ELR (cell line): ENCODE data around the gene TRMT44.
A peak's percentile ranks its signal among the peaks of the same experiment; 100 is the strongest.

Experiments used
- DNase-seq: peaks from one replicate; pipeline ENCODE4 v3.0.0-alpha.2; 2015; ENCODE audit warnings: low read depth

TRMT44 gene

GRCh38 chr4:8514391-8514790 lies 73.8 kb downstream of the TRMT44 start:
- DNase-seq: no peak

GRCh38 chr4:8515316-8516060 lies 74.9 kb downstream of the TRMT44 start:
- peak; percentile 94 for DNase-seq

GRCh38 chr4:8516061-8516573 lies 75.5 kb downstream of the TRMT44 start:
- no peak for DNase-seq

- DNase-seq: peak; percentile 49
Measured at GRCh38 chr4:8516996-8517550, 76.5 kb downstream of the TRMT44 start.

GRCh38 chr4:8517946-8518345 lies 77.4 kb downstream of the TRMT44 start:
- DNase-seq: no peak

GRCh38 chr4:8522160-8523120 lies 81.9 kb downstream of the TRMT44 start:
- DNase-seq: no peak

GRCh38 chr4:8523175-8523574 lies 82.6 kb downstream of the TRMT44 start:
- DNase-seq: no peak

- no peak for DNase-seq
Measured at GRCh38 chr4:8523766-8524165, 83.2 kb downstream of the TRMT44 start.

GRCh38 chr4:8524595-8525382 lies 84.2 kb downstream of the TRMT44 start:
- no peak for DNase-seq

GRCh38 chr4:8525383-8526120 lies 85.0 kb downstream of the TRMT44 start:
- no peak for DNase-seq
